Thyroid gland (tissue), 4 donors: ENCODE data around the gene UTS2R.

Experiments used
- CTCF ChIP-seq, 6 experiments: fragments of 200-600 bp in 3 of 6; fragments of 450-650 bp in 3 of 6; sonication (generic) in 3 of 6; IDR thresholded peaks; one replicate each; pipeline ENCODE4 v1.5.1; 2016 to 2019; ENCODE audit warnings: antibody characterized with exemption in 6 of 6, mild to moderate bottlenecking in 2 of 6, inconsistent platforms in 1 of 6, moderate library complexity in 1 of 6
- POLR2A ChIP-seq, 2 donors: fragments of 450-650 bp; IDR thresholded peaks; one replicate each; pipeline ENCODE4 v1.6.1; 2017; ENCODE audit warnings: antibody characterized with exemption in 2 of 2, mild to moderate bottlenecking in 2 of 2, moderate library complexity in 1 of 2

- no peak for TF ChIP-seq CTCF (IDR thresholded peaks at IDR 0.05)
- no peak for TF ChIP-seq POLR2A (IDR thresholded peaks at IDR 0.05)
These were observed 9.5 kb upstream of the UTS2R start for GRCh38 chr17:82361885-82362633.
